T-helper 2 cell treated with Interferon-gamma antibody and Interleukin-4, amounts not matched to agents 100 ng/mL and 5 ng/mL, for 36 hours (primary cell): ENCODE measurements around the gene GSK3A. TPM values are rescaled to one million over a fixed set of nuclear protein-coding genes. Genes with fewer than 3 reads are reported as not detected.

ENCODE experiments used
- intact Hi-C: fragments of 100-400 bp; cut with micrococcal nuclease; formaldehyde crosslinking; loops from one replicate; pipeline ENCODE4 v1.15.1; 2023
- total RNA-seq: library from RNA; stranded (reverse); gene quantifications from 2 replicates; pipeline ENCODE4 v1.2.3, GENCODE V29; 2022

Gene GSK3A
- total RNA-seq = 49.1 and 49.4 TPM in 2 replicates

DNA sequence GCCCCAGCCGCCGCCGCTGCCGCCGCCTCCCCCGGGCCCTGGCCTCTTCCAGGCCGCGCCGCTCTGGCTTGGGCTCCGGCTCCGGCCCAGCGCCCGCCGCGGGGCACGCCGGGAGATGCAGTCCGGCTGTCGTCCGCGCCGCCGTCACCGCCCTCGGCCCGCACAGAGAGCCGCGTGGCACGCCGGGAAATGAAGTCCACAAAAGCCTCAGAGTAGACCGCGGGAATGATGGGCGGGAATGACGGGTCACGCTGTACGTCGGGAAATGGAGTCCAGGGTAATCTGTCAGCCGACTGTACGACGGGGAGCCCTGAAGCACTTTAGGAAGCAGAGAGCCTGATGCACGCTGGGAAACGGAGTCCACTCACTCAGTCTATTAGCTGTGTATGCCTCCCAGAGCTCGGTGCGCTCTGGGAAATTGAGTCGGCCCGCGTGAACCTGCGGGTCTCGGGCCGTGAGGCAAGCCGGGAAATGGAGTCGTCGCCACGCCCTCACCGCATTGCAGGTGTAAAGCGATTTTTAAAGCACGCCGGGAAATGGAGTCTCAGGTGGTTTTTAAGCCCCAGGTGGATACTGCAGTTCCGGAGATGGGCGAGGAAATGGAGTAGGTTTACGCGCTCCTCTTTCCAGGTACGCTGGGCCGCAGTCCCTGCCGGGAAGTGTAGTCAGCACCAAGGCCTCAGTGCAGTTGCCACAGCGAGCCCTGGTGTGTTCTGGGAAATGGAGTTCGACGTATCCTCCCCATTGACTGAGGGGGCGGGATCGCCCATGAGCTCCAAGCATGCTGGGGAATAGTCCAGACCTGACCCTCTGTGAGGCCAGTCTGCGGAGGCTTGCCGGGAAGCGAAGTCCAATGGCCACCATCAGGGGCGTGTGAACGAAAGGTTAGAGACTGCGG lies at the start of gene GSK3A:
GSK3A (minus strand) TSS at position 91 of the 898 bp plus-strand sequence. CDS start 137 bp downstream, outside the sequence.
- intact Hi-C loops = loop anchor here (1.0 kb wide), 7 partner anchors 22 to 181 kb away; partner anchors contain the start of gene ZNF526

DNA sequence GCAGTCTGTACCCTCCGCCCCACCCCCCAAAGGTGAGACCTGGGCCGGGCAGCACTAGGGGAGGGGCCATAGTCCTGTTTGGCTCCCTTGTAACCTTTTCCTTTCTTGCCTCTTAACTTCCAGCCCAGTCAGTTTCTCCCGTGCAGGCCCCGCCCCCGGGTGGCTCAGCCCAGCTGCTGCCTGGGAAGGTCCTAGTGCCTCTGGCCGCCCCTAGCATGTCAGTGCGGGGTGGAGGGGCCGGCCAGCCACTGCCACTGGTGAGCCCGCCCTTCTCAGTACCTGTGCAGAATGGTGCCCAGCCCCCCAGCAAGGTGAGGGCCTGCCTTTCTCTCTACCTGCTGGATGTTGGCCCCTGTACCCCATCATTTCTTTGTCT lies 49.0 kb upstream of the GSK3A start:
- intact Hi-C loops = no loop called here

DNA sequence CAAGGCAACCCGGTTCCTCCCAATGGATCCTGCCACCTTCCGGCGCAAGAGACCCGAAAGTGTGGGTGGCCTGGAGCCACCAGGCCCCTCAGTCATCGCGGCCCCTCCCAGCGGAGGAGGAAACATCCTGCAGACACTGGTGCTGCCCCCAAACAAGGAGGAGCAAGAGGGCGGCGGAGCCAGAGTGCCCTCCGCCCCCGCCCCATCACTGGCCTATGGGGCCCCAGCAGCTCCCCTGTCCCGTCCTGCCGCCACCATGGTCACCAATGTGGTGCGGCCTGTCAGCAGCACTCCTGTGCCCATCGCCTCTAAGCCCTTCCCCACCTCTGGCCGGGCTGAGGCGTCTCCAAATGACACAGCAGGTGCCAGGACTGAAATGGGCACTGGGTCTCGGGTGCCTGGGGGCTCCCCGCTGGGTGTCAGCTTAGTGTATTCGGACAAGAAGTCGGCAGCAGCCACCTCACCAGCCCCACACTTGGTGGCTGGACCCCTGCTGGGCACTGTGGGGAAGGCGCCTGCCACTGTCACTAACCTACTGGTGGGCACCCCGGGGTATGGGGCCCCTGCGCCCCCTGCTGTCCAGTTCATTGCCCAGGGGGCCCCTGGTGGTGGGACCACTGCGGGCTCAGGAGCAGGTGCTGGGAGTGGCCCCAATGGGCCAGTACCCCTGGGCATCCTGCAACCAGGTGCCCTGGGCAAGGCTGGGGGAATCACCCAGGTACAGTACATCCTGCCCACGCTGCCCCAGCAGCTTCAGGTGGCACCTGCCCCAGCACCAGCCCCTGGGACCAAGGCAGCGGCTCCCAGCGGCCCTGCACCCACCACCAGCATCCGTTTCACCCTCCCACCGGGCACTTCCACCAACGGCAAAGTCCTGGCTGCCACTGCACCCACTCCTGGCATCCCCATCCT lies 48.4 kb upstream of the GSK3A start:
- intact Hi-C loops = no loop called here

GRCh38 chr19:42290136-42290522 lies 47.7 kb upstream of the GSK3A start:
- intact Hi-C loops = no loop called here

GRCh38 chr19:42289556-42290041 lies 47.2 kb upstream of the GSK3A start:
- intact Hi-C loops = no loop called here

- intact Hi-C loops = no loop called here
Measured at GRCh38 chr19:42288881-42289555, 46.6 kb upstream of the GSK3A start.

DNA sequence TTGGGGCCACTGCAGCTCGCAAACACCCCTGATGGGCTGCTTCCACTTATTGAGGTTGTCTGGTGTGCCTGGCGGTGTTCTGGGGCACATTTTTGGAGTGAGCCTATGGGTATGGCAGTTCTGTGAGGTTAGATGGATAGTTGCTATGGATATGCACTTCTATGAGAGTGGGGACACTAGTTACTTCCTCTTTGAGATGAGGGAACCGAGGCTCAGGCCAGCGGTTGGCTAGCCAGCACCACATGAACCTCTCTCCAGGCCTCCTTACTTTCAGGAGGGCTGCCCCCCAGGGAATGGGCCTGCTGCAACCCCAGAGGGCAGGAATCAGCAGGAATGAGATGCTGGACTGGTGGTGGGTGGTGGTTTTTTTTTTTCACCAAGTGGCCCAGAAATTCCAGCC lies 46.0 kb upstream of the GSK3A start:
- intact Hi-C loops = no loop called here

DNA sequence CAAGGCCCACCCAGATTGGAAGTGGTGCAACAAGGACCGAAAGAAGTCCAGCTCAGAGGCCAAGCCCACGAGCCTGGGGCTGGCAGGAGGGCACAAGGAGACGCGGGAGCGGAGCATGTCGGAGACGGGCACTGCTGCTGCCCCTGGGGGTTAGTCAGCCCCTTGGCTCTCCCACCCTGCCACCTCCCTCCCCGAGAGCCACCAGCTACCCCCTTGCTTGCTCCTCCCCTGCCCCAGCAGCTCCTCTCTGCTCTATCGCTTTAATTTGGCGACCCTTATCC lies 45.4 kb upstream of the GSK3A start:
- intact Hi-C loops = no loop called here

- intact Hi-C loops = no loop called here
Measured at GRCh38 chr19:42287017-42287826, 44.8 kb upstream of the GSK3A start.

DNA sequence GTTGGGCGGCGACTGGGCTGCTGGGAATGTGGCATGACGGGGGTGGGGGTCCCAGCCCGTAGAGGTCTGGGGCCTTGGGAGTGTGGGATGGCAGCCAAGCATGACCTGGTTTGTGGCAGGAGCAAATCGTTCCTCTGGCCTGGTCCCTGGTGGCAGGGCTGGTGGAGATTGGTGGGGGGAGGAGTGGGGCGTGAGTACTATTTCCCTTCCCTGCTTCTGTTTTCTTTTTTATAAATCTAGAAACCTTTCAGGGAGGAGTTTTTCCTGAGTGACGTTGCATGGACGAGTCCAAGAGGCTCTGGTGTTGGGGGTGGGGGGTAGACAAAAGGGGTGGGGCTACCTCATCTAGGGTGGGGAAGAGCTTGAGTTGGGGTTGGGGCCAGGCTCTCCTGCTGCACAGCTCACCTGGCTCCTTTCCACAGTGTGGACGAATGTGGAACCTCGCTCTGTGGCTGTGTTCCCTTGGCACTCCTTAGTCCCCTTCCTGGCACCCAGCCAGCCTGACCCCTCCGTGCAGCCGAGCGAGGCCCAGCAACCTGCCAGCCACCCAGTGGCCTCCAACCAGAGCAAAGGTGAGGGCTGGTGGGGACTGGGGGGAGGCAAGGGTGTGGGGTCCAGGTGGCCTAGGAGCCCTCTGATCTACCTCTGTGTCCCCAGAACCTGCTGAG lies 44.1 kb upstream of the GSK3A start:
- intact Hi-C loops = no loop called here

GRCh38 chr19:42285988-42286348 lies 43.6 kb upstream of the GSK3A start:
- intact Hi-C loops = no loop called here

DNA sequence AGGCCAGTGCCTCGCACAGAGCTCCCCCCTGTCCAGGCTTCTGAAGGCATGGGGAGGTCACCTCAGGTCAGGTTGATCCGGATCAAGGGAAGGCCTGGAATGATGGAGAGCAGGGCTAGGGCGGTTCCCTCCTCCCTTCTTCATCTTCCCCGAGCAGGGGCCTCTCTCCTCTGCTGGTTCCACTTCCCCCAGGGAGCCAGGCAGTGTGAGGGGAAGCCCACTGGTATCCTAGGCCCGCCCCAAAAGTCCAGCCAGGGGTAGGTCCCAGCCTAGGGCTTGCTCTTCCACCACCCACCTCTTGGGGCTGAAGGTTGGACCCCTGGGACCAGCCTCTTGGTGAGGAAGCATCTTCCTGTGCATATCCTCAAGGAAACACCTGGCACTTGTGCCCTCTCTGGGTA lies 43.1 kb upstream of the GSK3A start:
- intact Hi-C loops = no loop called here

GRCh38 chr19:42284591-42285341 lies 42.4 kb upstream of the GSK3A start:
- intact Hi-C loops = loop anchor here (5.0 kb wide), 3 partner anchors 87 to 207 kb away; partner anchors contain the start of gene ZNF574

DNA sequence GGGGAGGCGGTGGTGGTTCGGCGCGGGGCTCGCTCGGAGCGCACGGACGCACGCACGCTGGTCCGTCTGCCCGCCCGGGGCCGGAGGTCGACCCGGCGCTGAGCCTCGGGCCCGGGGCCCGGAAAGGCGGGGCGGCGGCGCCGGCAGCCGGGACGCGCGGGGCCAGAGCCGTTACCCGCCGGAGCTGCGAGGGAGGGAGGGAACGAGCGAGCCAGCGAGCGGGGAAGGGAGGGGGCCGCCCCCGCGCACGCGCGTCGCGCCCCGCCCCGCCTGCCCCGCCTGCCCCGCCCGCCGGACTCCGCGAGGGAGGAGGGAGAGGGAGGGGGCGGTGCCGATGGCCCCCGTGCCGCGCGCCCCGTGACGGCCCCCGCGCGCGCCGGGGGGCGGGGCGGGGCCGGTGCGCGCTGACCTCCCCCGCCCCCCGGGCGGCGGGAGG lies 41.7 kb upstream of the GSK3A start:
- intact Hi-C loops = loop anchor here (5.0 kb wide), 3 partner anchors 87 to 207 kb away; partner anchors contain the start of gene ZNF574

- intact Hi-C loops = loop anchor here (1.0 to 5.0 kb wide), 9 partner anchors 19 to 206 kb away; partner anchors contain the start of genes DEDD2, GSK3A, MEGF8 and PAFAH1B3
Measured at GRCh38 chr19:42283188-42284065, 41.0 kb upstream of the GSK3A start.

DNA sequence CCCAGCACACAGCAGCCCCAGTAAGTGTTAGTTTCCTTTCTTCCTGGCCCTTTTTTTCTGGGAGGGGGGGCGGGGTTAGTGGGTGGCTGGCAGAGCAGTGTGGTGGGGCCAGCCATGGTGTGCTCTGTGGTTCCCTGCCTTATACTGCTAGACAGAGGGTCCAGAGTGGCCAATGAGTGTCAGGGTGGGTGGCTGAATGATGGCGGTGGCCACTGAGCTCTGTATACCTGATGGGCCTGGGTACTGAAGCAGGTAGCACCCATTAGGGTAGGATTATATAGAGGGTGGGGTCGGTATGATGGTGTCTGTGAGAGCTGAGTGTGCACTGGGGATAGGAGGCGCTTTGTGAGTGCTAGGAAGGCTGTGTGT lies 40.4 kb upstream of the GSK3A start:
- intact Hi-C loops = loop anchor here (1.0 to 5.0 kb wide), 9 partner anchors 19 to 206 kb away; partner anchors contain the start of genes DEDD2, GSK3A, MEGF8 and PAFAH1B3

GRCh38 chr19:42281827-42282762 lies 39.7 kb upstream of the GSK3A start:
- intact Hi-C loops = loop anchor here (5.0 kb wide), 3 partner anchors 85 to 205 kb away; partner anchors contain the start of gene ZNF574
